SK-N-MC (cell line): ENCODE results near the gene NUPR1.

Experiments used
- EZH2 ChIP-seq: fragments of 200-600 bp; sonication (generic); IDR thresholded peaks from one replicate; pipeline ENCODE4 v1.6.1; 2017; ENCODE audit warnings: antibody characterized with exemption
- FOXP2 ChIP-seq: optimal IDR thresholded peaks from 2 replicates; pipeline ENCODE3; 2011; ENCODE audit warnings: mild to moderate bottlenecking, moderate library complexity; ENCODE audit not compliant: insufficient read depth; ENCODE audit errors: extremely low read length, control extremely low read depth
- POLR2AphosphoS5 ChIP-seq: IDR thresholded peaks from 2 replicates; pipeline ENCODE4 v1.6.1; 2012; ENCODE audit warnings: mild to moderate bottlenecking, low read depth, low read length, borderline replicate concordance

GRCh38 chr16:28495098-28495793, 43.5 kb downstream of the NUPR1 start:
- TF ChIP-seq POLR2AphosphoS5 (no peak), EZH2 (no peak), FOXP2 (no peak)
